GM19193 (cell line): ENCODE measurements around the gene RASL10A.

Experiments used
- POLR2A ChIP-seq: IDR thresholded peaks from 4 replicates; pipeline ENCODE4 v1.6.1; 2011; ENCODE audit not compliant: insufficient read depth, insufficient read length; ENCODE audit errors: extremely low read depth

RASL10A gene

GRCh38 chr22:29314537-29315285 lies 786 bp downstream of the RASL10A start:
- TF ChIP-seq POLR2A, result no peak

GRCh38 chr22:29313576-29314466 lies 1.7 kb downstream of the RASL10A start:
- TF ChIP-seq POLR2A, result no peak

GRCh38 chr22:29313126-29313575 lies 2.3 kb downstream of the RASL10A start:
- no peak for TF ChIP-seq POLR2A

- no peak for TF ChIP-seq POLR2A
Measured at GRCh38 chr22:29312218-29313125, 3.0 kb downstream of the RASL10A start.

- TF ChIP-seq POLR2A, result no peak
Measured at GRCh38 chr22:29311464-29312217, 3.9 kb downstream of the RASL10A start.

- no peak for TF ChIP-seq POLR2A
Measured at GRCh38 chr22:29310863-29311339, 4.6 kb downstream of the RASL10A start.

- no peak for TF ChIP-seq POLR2A
Measured at GRCh38 chr22:29310065-29310862, 5.2 kb downstream of the RASL10A start.

GRCh38 chr22:29309332-29310064 lies 6.0 kb downstream of the RASL10A start:
- TF ChIP-seq POLR2A, result no peak

GRCh38 chr22:29308791-29309262 lies 6.7 kb downstream of the RASL10A start:
- no peak for TF ChIP-seq POLR2A

GRCh38 chr22:29308148-29308790 lies 7.2 kb downstream of the RASL10A start:
- no peak for TF ChIP-seq POLR2A

GRCh38 chr22:29307596-29308147 lies 7.8 kb downstream of the RASL10A start:
- TF ChIP-seq POLR2A, result no peak

- TF ChIP-seq POLR2A, result no peak
Measured at GRCh38 chr22:29306835-29307595, 8.5 kb downstream of the RASL10A start.
